Kidney (tissue), 14 donors: ENCODE data around the gene SBF2. TPM values are rescaled to one million over a fixed set of nuclear protein-coding genes. Genes with fewer than 3 reads are reported as not detected.

Source experiments
- DNase-seq, 5 donors: peaks; one replicate each; pipeline ENCODE4 v3.0.0-alpha.2; 2013 to 2020
- FAIRE-seq: peaks from 2 replicates; lab custom pipeline; 2012; peaks lifted over from hg19 to GRCh38; lab: Jason Lieb, UNC
- H3K27ac ChIP-seq, 2 donors: one replicate each; pipeline ENCODE4 v1.7.0; 2013; ENCODE audit warnings: low read depth in 2 of 2, low read length in 2 of 2, inconsistent platforms in 1 of 2
- H3K27me3 ChIP-seq: one replicate; pipeline ENCODE4 v1.7.1; 2013; ENCODE audit warnings: low read length, inconsistent platforms; ENCODE audit not compliant: control insufficient read depth, insufficient read depth
- H3K36me3 ChIP-seq, 3 donors: one replicate each; pipeline versions ENCODE4 v1.7.0 to v1.7.1; 2013; ENCODE audit warnings: low read length in 3 of 3, control low read depth in 1 of 3, inconsistent platforms in 1 of 3; ENCODE audit not compliant: insufficient read depth in 3 of 3, control insufficient read depth in 2 of 3
- H3K4me1 ChIP-seq, 3 donors: one replicate each; pipeline versions ENCODE4 v1.7.0 to v1.7.1; 2013; ENCODE audit warnings: low read length in 3 of 3, inconsistent platforms in 1 of 3, low read depth in 1 of 3; ENCODE audit not compliant: control insufficient read depth in 2 of 3, insufficient read depth in 2 of 3
- H3K4me3 ChIP-seq, 3 donors: one replicate each; pipeline versions ENCODE4 v1.7.0 to v1.8.1; 2013; ENCODE audit warnings: low read length in 3 of 3, control low read depth in 1 of 3, inconsistent platforms in 1 of 3
- H3K9ac ChIP-seq, 3 donors: one replicate each; pipeline versions ENCODE4 v1.7.0 to v1.7.1; 2013; ENCODE audit warnings: low read length in 3 of 3, control low read depth in 1 of 3, inconsistent platforms in 1 of 3
- H3K9me3 ChIP-seq, 3 donors: one replicate each; pipeline versions ENCODE4 v1.7.0 to v1.7.1; 2013; ENCODE audit warnings: low read length in 3 of 3, control low read depth in 1 of 3, inconsistent platforms in 1 of 3; ENCODE audit not compliant: control insufficient read depth in 2 of 3, insufficient read depth in 1 of 3
- intact Hi-C: fragments of 100-400 bp; cut with DNase I; formaldehyde crosslinking; loops from one replicate; pipeline ENCODE4 v1.11.1; 2022
- polyA plus RNA-seq: library from polyadenylated mRNA; stranded (reverse); fragments of 350-450 nt; fragmentation: Illumina TruSeq; extraction: RNeasy Lipid Tissue Mini Kit (QIAGEN cat#74804); gene quantifications from one replicate; pipeline ENCODE4 v1.2.3, GENCODE V29; 2014; ENCODE audit warnings: low read depth, low replicate concordance; ENCODE audit not compliant: insufficient read depth
- total RNA-seq: library from RNA; stranded (reverse); fragmentation: NEBNext Ultra II Directional; extraction: Animal tissue kit (Norgen Biotek cat#: 25700); gene quantifications from one replicate; pipeline ENCODE4 v1.2.1, GENCODE V29; 2021
- TF ChIP-seq, protein P1 (sequence below): IDR thresholded peaks from 3 replicates; pipeline ENCODE4 v1.5.1; 2012; ENCODE audit warnings: mild to moderate bottlenecking, moderate library complexity, borderline replicate concordance; ENCODE audit not compliant: insufficient read depth; ENCODE audit errors: extremely low read depth
- donor health status: control.
- donor health status: control.
- donor health status: control.
- donor health status: control.
- donor health status: control.
- donor health status: DM: yes; HTN: yes; CAD: no.
- donor health status: Normal renal cell carcinoma (clear cell type).

SBF2 gene
- total and polyA plus RNA-seq, 2 donors from 2014 or later, result 13.1 to 55.4 TPM

DNA sequence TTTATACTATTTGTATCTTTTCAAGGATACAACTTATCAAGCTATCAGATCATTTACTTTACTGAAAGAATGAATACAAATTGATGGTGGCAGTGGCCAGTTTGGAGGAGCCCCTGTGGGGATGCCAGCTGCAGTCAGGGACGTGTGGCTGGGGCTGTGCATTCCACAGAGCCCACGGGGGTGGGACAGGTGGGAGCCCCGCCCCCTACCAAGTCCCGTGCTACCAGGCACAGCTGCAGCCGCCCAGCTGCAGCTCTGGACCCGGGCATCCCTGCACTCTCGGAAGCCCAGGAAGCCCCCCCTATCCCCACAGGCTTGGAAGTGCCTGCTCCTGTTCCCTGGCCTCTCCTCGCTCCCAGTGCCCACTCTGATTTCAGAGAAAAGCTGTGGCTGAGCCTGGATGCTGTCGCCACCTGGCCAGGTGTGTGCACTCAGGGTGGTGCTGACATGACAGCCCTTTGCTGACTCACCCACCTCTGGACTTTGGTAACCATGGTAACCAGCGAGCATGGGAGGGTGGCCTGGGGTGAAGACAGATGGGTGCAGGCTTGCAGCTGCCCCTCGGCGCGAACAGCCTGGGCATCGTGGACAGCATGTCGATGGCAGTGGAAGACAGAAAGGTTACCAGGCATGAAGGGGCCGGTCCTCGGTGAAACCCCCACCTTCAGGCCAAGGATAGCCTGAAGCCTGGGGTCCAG lies 138.1 kb downstream of the SBF2 start:
- no peak overlapping the region for H3K9ac ChIP-seq
- peaks cover 0 to 2% (median 0%) of the 10 kb centered on the region in 3 donors for H3K9me3 ChIP-seq
- no peak overlapping the region for H3K4me3 ChIP-seq
- intact Hi-C loops, result no loop called here
- no peaks in the 10 kb centered on the region for H3K27me3 ChIP-seq
- no peak overlapping the region for H3K27ac ChIP-seq
- TF ChIP-seq, protein P1, sequence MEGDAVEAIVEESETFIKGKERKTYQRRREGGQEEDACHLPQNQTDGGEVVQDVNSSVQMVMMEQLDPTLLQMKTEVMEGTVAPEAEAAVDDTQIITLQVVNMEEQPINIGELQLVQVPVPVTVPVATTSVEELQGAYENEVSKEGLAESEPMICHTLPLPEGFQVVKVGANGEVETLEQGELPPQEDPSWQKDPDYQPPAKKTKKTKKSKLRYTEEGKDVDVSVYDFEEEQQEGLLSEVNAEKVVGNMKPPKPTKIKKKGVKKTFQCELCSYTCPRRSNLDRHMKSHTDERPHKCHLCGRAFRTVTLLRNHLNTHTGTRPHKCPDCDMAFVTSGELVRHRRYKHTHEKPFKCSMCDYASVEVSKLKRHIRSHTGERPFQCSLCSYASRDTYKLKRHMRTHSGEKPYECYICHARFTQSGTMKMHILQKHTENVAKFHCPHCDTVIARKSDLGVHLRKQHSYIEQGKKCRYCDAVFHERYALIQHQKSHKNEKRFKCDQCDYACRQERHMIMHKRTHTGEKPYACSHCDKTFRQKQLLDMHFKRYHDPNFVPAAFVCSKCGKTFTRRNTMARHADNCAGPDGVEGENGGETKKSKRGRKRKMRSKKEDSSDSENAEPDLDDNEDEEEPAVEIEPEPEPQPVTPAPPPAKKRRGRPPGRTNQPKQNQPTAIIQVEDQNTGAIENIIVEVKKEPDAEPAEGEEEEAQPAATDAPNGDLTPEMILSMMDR, result no peak
- DNase-seq (no peak), FAIRE-seq (no peak)
- no peaks in the 10 kb centered on the region for H3K4me1 ChIP-seq
- H3K36me3 ChIP-seq, result no peaks in the 10 kb centered on the region

DNA sequence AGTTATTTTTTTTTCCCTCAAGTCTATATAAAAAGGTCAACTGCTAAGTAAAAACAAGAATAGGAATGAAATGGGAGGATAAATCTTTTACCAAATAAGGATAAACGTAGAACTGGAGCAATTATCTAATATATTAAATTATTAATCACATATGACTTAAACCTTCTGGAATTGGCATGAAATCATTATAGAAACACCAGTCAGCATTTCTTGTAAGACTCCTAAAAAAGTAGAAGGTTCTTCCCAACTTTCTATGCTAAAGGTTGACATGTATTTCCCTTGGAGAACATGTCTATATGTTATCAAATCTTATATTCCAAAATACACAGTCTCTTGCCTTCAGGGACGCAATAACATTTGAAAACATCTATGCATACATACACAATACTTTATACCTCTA lies 143.2 kb downstream of the SBF2 start:
- Histone ChIP-seq H3K36me3 (no peaks in the 10 kb centered on the region), H3K4me1 (no peaks in the 10 kb centered on the region), H3K9ac (no peak overlapping the region), H3K27ac (no peak overlapping the region), H3K27me3 (no peaks in the 10 kb centered on the region), H3K9me3 (peaks cover 0 to 1% (median 0%) of the 10 kb centered on the region in 3 donors), H3K4me3 (no peak overlapping the region)
- intact Hi-C loops, result no loop called here
- DNase-seq (no peak), FAIRE-seq (no peak)
- TF ChIP-seq, protein P1, result no peak

DNA sequence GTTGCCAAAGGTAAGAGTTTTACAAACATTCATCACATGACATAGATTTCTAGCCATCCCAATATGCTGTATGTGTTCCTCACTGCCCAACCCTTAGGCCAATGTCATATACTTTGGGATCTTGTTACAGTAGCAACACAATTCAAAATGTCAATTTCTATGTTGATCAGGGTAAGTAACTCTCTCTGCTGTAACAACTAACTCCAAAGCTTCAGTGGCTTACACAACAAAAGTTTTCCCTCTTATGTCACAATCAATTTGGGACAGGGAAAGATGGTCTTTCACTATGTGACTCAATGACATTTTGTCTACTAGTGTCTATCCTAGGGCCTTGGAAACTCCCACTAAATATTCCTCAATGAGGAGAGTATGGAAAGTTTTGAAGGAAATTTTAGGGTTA lies 144.5 kb downstream of the SBF2 start:
- no peak overlapping the region for H3K27ac ChIP-seq
- FAIRE-seq, result no peak
- intact Hi-C loops, result no loop called here
- TF ChIP-seq, protein P1, result no peak
- no peak overlapping the region for H3K4me3 ChIP-seq
- DNase-seq, result no peak
- no peaks in the 10 kb centered on the region for H3K4me1 ChIP-seq
- no peak overlapping the region for H3K9ac ChIP-seq
- peaks cover 0 to 1% (median 0%) of the 10 kb centered on the region in 3 donors for H3K9me3 ChIP-seq
- H3K27me3 ChIP-seq, result no peaks in the 10 kb centered on the region
- H3K36me3 ChIP-seq, result no peaks in the 10 kb centered on the region
